ES-I3 (cell line): ENCODE data around the gene B3GALT6.

Experiments used
- H3K36me3 ChIP-seq: 2 replicates; pipeline ENCODE4 v1.6.1; 2013; ENCODE audit warnings: mild to moderate bottlenecking, low read length, control low read depth, moderate library complexity; ENCODE audit not compliant: insufficient read depth
- H3K4me1 ChIP-seq: 2 replicates; pipeline ENCODE4 v1.6.1; 2013; ENCODE audit warnings: mild to moderate bottlenecking, control low read depth, low read length; ENCODE audit not compliant: insufficient read depth
- H3K9ac ChIP-seq: 2 replicates; pipeline ENCODE4 v1.6.1; 2013; ENCODE audit warnings: low read depth, mild to moderate bottlenecking, low read length, moderate library complexity
- H3K9me3 ChIP-seq: 2 replicates; pipeline ENCODE4 v1.6.1; 2013; ENCODE audit warnings: mild to moderate bottlenecking, low read length, moderate library complexity; ENCODE audit not compliant: control insufficient read depth, insufficient read depth

B3GALT6 gene

GRCh38 chr1:1239614-1240347, 7.7 kb downstream of the B3GALT6 start:
- Histone ChIP-seq H3K4me1 (peaks cover 4% of the 10 kb centered on the region; the same call in 1 of the 2 replicates), H3K9me3 (no peaks in the 10 kb centered on the region), H3K9ac (no peak overlapping the region), H3K36me3 (no peaks in the 10 kb centered on the region)

- no peak overlapping the region for H3K9ac ChIP-seq
- no peaks in the 10 kb centered on the region for H3K36me3 ChIP-seq
- H3K9me3 ChIP-seq: no peaks in the 10 kb centered on the region
- peaks cover 4% of the 10 kb centered on the region; the same call in 1 of the 2 replicates for H3K4me1 ChIP-seq
These were observed 8.3 kb downstream of the B3GALT6 start for GRCh38 chr1:1240348-1240732.

GRCh38 chr1:1240822-1241587, 9.0 kb downstream of the B3GALT6 start:
- Histone ChIP-seq H3K9ac (no peak overlapping the region), H3K36me3 (no peaks in the 10 kb centered on the region), H3K4me1 (peaks cover 4% of the 10 kb centered on the region; the same call in 1 of the 2 replicates), H3K9me3 (no peaks in the 10 kb centered on the region)

- peaks cover 4% of the 10 kb centered on the region; the same call in 1 of the 2 replicates for H3K4me1 ChIP-seq
- no peak overlapping the region for H3K9ac ChIP-seq
- no peaks in the 10 kb centered on the region for H3K36me3 ChIP-seq
- no peaks in the 10 kb centered on the region for H3K9me3 ChIP-seq
These were observed 9.7 kb downstream of the B3GALT6 start for GRCh38 chr1:1241588-1242219.

GRCh38 chr1:1242461-1243265, 10.6 kb downstream of the B3GALT6 start:
- Histone ChIP-seq H3K4me1 (no peaks in the 10 kb centered on the region; the same call in 1 of the 2 replicates), H3K9me3 (no peaks in the 10 kb centered on the region), H3K9ac (no peak overlapping the region), H3K36me3 (no peaks in the 10 kb centered on the region)

- Histone ChIP-seq H3K9ac (no peak overlapping the region), H3K4me1 (no peaks in the 10 kb centered on the region), H3K9me3 (no peaks in the 10 kb centered on the region), H3K36me3 (no peaks in the 10 kb centered on the region)
These were observed 11.2 kb downstream of the B3GALT6 start for GRCh38 chr1:1243266-1243660.

GRCh38 chr1:1243807-1244191, 11.8 kb downstream of the B3GALT6 start:
- no peaks in the 10 kb centered on the region for H3K36me3 ChIP-seq
- H3K9me3 ChIP-seq: no peaks in the 10 kb centered on the region
- no peak overlapping the region for H3K9ac ChIP-seq
- no peaks in the 10 kb centered on the region for H3K4me1 ChIP-seq

- Histone ChIP-seq H3K4me1 (no peaks in the 10 kb centered on the region), H3K9me3 (no peaks in the 10 kb centered on the region), H3K36me3 (no peaks in the 10 kb centered on the region), H3K9ac (no peak overlapping the region)
These were observed 12.3 kb downstream of the B3GALT6 start for GRCh38 chr1:1244192-1244811.

GRCh38 chr1:1245178-1245816, 13.3 kb downstream of the B3GALT6 start:
- no peaks in the 10 kb centered on the region for H3K4me1 ChIP-seq

GRCh38 chr1:1245817-1246576, 14.0 kb downstream of the B3GALT6 start:
- no peaks in the 10 kb centered on the region for H3K36me3 ChIP-seq
- H3K9ac ChIP-seq: peak overlapping the region; percentile 11; the same call in 1 of the 2 replicates
- H3K9me3 ChIP-seq: no peaks in the 10 kb centered on the region
- H3K4me1 ChIP-seq: no peaks in the 10 kb centered on the region

More at GRCh38 chr1:1245178-1245816, 13.3 kb downstream of the B3GALT6 start:
- no peak overlapping the region for H3K9ac ChIP-seq
- no peaks in the 10 kb centered on the region for H3K36me3 ChIP-seq
- H3K9me3 ChIP-seq: no peaks in the 10 kb centered on the region

- Histone ChIP-seq H3K4me1 (no peaks in the 10 kb centered on the region), H3K9ac (peak within 1 kb of the TSS; percentile 11; the same call in 1 of the 2 replicates), H3K36me3 (no peaks in the 10 kb centered on the region), H3K9me3 (no peaks in the 10 kb centered on the region)
These were observed 14.7 kb downstream of the B3GALT6 start, which contains the start of gene C1QTNF12 for GRCh38 chr1:1246577-1247340. Gene C1QTNF12, minus strand, starts transcription at chr1:1246722. Its CDS starts 32 bp downstream, at chr1:1246690.

- H3K4me1 ChIP-seq: no peaks in the 10 kb centered on the region
- no peak overlapping the region for H3K9ac ChIP-seq
- no peaks in the 10 kb centered on the region for H3K9me3 ChIP-seq
- H3K36me3 ChIP-seq: no peaks in the 10 kb centered on the region
These were observed 15.4 kb downstream of the B3GALT6 start for GRCh38 chr1:1247341-1247913.
